D341Med (cell line): ENCODE results near the gene ANAPC7.
A peak's percentile ranks its signal among the peaks of the same experiment; 100 is the strongest.
"Not testable (repeated sequence)": the region's sequence is repeated elsewhere in the genome, so short reads cannot be mapped to it uniquely, and the experiment has no call there.

Experiments used
- DNase-seq: peaks from one replicate; pipeline ENCODE4 v3.0.0; 2012; ENCODE audit warnings: low spot score

Gene ANAPC7

GRCh38 chr12:110373962-110374611 is 29.4 kb downstream of the ANAPC7 start:
- DNase-seq, result no peak

- DNase-seq, result no peak
Measured at GRCh38 chr12:110373425-110373824, 30.1 kb downstream of the ANAPC7 start.

DNA sequence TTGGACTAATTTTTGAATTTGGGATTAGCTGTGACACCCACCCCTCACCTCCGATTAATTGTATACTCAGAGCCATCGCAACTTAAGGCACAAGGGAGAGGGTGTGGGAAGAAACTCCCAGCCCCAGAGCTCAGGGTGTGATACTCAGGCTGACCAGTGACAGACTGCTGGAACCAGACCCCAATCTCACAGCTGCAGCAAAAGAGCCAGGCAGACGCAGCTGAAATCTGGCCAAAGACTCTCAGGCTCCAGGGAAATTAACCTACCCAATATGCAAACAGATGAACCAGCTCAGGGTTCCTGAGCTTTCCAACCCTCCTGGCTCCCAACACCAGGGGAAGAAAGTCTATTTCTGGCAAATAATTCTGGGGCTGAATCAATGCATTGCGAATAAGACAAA is 30.5 kb downstream of the ANAPC7 start:
- no peak for DNase-seq

DNA sequence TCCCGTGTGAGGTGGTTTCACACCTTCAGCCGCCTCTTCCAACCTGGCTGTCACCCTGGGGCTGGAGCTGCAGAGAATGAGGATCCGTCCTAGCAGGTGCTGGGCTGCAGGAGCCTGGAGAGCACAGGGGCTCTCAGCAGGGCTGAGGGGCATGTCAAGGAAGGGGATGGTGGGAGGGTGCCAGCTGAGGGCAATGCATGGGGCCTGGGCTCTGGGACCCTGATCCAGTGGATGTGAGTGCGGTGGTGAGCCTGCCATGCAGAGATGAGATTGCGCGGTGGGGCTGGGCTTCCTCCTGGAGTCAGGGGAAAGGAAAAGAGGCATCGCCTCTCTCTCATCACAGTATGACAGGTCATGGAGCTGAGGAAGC is 31.5 kb downstream of the ANAPC7 start:
- DNase-seq, result no peak

- peak; percentile 93 for DNase-seq
Measured at GRCh38 chr12:110371408-110372055, 32.0 kb downstream of the ANAPC7 start.

- no peak for DNase-seq
Measured at GRCh38 chr12:110370732-110371231, 32.7 kb downstream of the ANAPC7 start.

DNA sequence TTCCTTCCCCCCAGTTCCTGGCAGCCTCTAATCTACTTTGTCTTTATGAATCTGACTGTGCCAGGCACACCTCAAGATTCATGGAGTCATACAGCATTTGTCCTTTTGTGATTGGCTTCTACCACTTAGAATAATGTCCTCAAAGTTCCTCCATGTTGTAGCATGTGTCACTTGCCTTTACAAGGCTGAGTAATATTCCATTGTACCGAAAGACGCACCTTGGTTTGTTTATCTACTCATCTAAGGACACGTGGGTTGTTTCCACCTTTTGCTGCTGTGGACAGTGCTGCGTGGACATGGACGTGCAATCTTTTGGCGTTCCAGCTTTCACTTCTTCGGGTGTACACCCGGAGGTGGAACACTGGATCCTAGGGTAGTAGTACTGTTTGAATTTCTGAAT is 33.5 kb downstream of the ANAPC7 start:
- DNase-seq, result no peak

- peak; percentile 68 for DNase-seq
Measured at GRCh38 chr12:110367181-110367864, 36.2 kb downstream of the ANAPC7 start.

- DNase-seq, result no peak
Measured at GRCh38 chr12:110366321-110367142, 37.0 kb downstream of the ANAPC7 start.

DNA sequence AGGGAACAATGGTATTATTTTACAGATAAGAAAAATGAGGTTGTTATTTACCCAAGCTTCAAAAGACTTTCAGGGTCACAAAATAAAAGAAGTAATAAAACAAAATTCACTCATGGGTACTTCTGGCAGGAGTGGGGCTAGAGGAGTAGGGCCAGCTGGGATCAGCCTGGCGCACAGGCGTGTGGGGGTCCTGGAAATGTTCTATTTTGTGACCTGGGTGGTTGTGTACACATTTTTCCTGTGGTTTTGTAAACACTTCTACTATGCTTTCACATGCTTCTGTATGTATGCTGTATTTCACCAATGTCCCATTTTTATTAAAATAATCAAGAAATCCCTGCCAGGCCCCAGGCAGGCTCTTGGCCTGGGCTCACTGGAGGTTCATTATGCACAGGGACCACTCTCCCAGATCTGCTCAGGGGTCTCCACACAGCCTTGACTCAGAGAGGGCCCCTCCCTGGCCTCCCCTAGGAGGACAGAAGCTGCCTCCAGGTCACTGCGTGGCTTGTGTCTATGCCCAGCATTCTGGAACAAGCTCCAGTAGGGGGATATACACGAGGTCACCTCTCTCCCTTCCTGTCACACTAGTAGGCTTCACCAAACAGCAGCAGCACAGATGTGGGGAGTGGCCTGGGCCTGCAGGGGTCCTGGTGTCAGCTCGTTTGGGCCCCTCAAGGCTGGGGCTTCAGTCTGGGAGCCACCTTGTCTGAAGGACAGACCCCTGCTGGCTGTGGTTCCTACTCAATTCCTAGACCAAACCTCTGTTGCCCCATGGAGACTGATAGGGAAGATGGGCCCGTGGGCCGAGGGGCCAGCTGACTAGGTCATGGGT is 37.8 kb downstream of the ANAPC7 start:
- no peak for DNase-seq

DNA sequence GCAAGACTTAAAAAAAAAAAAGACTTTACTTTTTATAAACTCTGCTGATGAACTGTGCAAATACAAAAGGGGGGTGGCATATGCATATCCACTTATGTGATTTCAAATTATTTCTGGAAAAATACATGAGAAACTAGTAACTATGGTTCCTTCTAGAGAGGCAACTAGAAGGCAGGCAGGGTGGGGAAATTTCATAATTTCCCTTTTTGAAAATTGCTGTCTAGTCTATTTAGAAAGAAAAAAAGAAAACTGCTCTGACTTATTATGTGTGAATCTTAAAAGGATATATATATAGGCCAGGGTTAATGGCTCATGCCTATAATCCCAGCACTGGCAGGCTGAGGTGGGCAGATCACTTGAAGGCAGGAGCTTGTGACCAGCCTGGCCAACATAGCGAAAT is 42.3 kb downstream of the ANAPC7 start:
- DNase-seq, result no peak

- DNase-seq, result not testable (repeated sequence)
Measured at GRCh38 chr12:110358384-110359097, 45.0 kb downstream of the ANAPC7 start.

GRCh38 chr12:110355073-110355472 is 48.4 kb downstream of the ANAPC7 start:
- peak; percentile 76 for DNase-seq

- no peak for DNase-seq
Measured at GRCh38 chr12:110354172-110354780, 49.2 kb downstream of the ANAPC7 start.

- no peak for DNase-seq
Measured at GRCh38 chr12:110353211-110353965, 50.1 kb downstream of the ANAPC7 start.

DNA sequence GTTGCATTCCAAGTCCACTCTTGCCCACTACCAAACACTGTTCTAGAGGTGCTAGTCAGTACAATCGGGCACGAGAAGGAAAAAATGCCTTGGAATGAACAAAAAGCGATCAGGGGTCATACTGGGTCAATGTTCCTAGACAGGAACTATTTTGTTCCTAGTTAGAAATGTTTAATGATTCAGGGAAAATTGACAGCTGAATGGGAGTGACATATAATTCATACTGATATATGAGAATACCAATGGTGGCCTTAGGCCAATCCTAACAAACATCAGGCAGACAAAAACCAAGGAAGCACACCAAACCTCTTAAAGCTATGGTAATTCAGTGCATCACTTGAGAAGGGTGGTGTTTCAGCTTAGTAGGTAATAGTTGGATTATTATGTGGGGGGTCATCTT is 51.1 kb downstream of the ANAPC7 start:
- DNase-seq, result no peak

- no peak for DNase-seq
Measured at GRCh38 chr12:110351119-110351518, 52.4 kb downstream of the ANAPC7 start.

- no peak for DNase-seq
Measured at GRCh38 chr12:110349514-110350151, 53.9 kb downstream of the ANAPC7 start.

DNA sequence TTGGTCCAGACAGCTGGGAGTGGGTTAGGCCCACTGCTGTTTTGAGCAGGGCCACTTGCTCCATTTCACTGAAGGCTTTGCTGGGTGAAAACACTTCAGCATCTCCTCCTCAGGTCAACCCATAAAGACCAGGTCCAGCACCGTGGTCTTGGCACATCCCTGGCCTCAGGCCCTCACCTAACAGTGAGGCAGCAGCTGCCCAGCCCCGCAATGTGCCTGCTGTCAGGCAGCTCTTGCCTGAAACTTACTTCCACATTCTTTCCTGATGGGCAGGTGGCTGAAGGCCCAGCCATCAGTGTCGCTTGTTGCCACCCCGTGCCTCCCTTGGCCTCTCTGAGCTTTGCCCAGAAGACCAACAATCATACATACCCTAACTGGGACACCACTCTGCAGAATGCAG is 54.4 kb downstream of the ANAPC7 start:
- no peak for DNase-seq
